GM23248 (cell line): Measurements from ENCODE around the gene TTC3.

Experiments
- EZH2 ChIP-seq: fragments of 200-600 bp; sonication (generic); IDR thresholded peaks from 2 replicates; pipeline ENCODE4 v1.6.1; 2018; ENCODE audit warnings: antibody characterized with exemption, mild to moderate bottlenecking; ENCODE audit not compliant: insufficient read depth, poor library complexity, severe bottlenecking
- EZH2phosphoT487 ChIP-seq: fragments of 200-600 bp; sonication (generic); IDR thresholded peaks from 2 replicates; pipeline ENCODE4 v1.6.1; 2018; ENCODE audit warnings: antibody characterized with exemption, moderate library complexity, mild to moderate bottlenecking, low read depth; ENCODE audit not compliant: insufficient read depth

DNA sequence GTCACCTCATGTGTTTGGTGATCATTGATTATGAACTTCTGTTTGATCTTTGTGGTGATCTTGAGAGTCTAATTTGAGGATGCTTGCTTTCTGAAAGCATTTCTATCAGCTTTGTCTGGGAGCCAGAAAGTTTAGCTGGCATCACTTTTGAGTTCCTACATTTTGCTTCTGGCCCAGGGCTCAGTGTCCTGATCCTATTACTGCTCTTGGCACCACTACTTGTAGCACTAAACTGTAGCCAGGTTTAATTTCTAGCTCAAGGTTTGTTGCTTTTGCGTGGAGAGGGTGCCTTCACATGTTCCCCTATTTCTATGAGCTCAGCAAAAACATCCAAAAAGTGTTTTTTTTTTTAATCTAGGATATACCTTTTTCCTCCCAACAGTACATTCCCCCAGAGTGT lies 9.3 kb downstream of the TTC3 start:
- TF ChIP-seq EZH2phosphoT487 (no peak), EZH2 (no peak)
